Testis (tissue), 2 donors: ENCODE data around the gene CYP4F22.

Source experiments
- POLR2A ChIP-seq: fragments of 450-650 bp; IDR thresholded peaks from one replicate; pipeline ENCODE4 v1.6.1; 2017; ENCODE audit warnings: antibody characterized with exemption, mild to moderate bottlenecking, moderate library complexity
- TF ChIP-seq, protein P1 (sequence below), 3 experiments: fragments of 450-650 bp in 2 of 3; fragments of 200-600 bp in 1 of 3; sonication (generic) in 1 of 3; IDR thresholded peaks; one replicate each; pipeline ENCODE4 v1.5.1; 2016 to 2019; ENCODE audit warnings: antibody characterized with exemption in 3 of 3, mild to moderate bottlenecking in 2 of 3, moderate library complexity in 1 of 3

DNA sequence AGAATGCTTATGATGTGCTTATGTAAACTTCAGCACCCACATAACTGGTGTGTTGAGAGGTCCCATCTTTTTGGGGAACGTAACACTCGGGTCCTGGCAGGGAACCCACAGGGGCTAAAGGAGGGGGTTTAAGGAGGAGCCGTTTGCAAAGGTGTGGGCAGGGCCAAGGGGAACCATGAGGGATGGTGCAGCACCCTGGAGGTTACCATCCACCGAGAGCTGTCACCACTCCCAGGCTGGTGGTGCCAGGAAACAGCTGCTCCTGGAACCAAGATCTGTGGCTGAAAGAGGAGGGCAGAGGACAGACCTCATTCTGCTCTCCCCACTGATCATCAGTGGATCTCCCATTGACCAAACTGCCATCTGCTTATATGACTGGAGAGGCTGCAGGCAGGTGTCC is 83.5 kb downstream of the CYP4F22 start:
- TF ChIP-seq, protein P1, sequence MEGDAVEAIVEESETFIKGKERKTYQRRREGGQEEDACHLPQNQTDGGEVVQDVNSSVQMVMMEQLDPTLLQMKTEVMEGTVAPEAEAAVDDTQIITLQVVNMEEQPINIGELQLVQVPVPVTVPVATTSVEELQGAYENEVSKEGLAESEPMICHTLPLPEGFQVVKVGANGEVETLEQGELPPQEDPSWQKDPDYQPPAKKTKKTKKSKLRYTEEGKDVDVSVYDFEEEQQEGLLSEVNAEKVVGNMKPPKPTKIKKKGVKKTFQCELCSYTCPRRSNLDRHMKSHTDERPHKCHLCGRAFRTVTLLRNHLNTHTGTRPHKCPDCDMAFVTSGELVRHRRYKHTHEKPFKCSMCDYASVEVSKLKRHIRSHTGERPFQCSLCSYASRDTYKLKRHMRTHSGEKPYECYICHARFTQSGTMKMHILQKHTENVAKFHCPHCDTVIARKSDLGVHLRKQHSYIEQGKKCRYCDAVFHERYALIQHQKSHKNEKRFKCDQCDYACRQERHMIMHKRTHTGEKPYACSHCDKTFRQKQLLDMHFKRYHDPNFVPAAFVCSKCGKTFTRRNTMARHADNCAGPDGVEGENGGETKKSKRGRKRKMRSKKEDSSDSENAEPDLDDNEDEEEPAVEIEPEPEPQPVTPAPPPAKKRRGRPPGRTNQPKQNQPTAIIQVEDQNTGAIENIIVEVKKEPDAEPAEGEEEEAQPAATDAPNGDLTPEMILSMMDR (IDR thresholded peaks at IDR 0.05), result no peak
- no peak for TF ChIP-seq POLR2A
